ENCODE results near the gene ZNF276. TPM values are rescaled to one million over a fixed set of nuclear protein-coding genes. Genes with fewer than 3 reads are reported as not detected.

ZNF276 gene
- total and polyA plus RNA-seq, 2 donors (not counting 1 experiment from before 2014, with no cell fraction given) = 6.2 to 12.7 TPM

DNA sequence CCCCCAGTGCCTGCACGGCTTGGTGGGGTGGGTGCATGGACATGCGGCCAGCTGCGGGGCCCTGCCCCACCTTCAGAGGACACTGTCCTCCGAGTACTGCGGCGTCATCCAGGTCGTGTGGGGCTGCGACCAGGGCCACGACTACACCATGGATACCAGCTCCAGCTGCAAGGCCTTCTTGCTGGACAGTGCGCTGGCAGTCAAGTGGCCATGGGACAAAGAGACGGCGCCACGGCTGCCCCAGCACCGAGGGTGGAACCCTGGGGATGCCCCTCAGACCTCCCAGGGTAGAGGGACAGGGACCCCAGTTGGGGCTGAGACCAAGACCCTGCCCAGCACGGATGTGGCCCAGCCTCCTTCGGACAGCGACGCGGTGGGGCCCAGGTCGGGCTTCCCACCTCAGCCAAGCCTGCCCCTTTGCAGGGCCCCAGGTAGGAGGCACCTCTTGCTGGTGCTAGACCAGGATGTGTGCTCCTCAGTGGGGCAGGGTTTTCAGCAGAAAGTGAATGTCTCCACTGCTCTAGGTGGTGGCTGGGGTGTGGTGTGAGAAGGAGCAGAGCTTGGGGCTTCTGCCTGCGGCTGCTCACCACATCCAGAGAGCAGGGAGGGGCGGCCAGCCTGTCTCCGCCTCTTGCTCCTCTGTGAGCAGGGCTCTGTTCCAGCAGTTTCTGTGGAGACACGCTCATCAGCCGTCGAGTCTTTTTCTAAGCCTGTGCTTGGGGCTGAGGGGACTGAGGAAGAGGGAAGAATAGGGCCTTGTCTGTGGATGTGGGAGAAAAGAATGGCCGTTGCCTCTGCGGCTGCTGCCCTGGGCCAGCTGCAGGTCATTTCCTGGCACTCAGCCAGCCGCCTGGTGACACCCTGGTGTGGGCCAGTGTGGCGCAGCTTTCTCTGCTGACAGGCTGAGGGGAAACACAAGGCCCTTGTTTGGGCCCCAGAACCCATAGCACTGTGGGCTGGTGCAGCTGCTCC lies 2.2 kb downstream of the ZNF276 start:
- Histone ChIP-seq H3K27me3 (ENCODE audit: control insufficient read depth, insufficient read depth, low read length) (no peaks in the 10 kb centered on the region), H3K9ac (ENCODE audit: insufficient read depth, low read length) (no peak overlapping the region), H4K20me1 (ENCODE audit: control insufficient read depth, extremely low read depth, insufficient read depth, low read length) (no peaks in the 10 kb centered on the region), H3K9me3 (ENCODE audit: control insufficient read depth, insufficient read depth, low read depth, low read length) (no peaks in the 10 kb centered on the region), H3K27ac (ENCODE audit: insufficient read depth, low read length) (no peak overlapping the region), H2AFZ (ENCODE audit: low read length) (no peak overlapping the region), H3K36me3 (ENCODE audit: control insufficient read depth, insufficient read depth, low read length) (peaks cover 16% of the 10 kb centered on the region), H3K79me2 (ENCODE audit: control insufficient read depth, insufficient read depth, low read length) (peaks cover 31% of the 10 kb centered on the region), H3K4me3 (replicated peaks in 1 of 4; ENCODE audit: control extremely low read depth in 1 of 4, insufficient read depth in 1 of 4, low read depth in 3 of 4, low read length in 4 of 4) (peak overlapping the region in 1 of 4 experiments; percentile 67), H3K4me1 (ENCODE audit: control insufficient read depth, extremely low read depth, insufficient read depth, low read length) (peaks cover 20% of the 10 kb centered on the region), H3K4me2 (ENCODE audit: extremely low read depth, insufficient read depth, low read length) (no peak overlapping the region)
- TF ChIP-seq EZH2 (IDR thresholded peaks at IDR 0.05; ENCODE audit: low read length, missing control alignments) = no peak
- TF ChIP-seq, protein P1, sequence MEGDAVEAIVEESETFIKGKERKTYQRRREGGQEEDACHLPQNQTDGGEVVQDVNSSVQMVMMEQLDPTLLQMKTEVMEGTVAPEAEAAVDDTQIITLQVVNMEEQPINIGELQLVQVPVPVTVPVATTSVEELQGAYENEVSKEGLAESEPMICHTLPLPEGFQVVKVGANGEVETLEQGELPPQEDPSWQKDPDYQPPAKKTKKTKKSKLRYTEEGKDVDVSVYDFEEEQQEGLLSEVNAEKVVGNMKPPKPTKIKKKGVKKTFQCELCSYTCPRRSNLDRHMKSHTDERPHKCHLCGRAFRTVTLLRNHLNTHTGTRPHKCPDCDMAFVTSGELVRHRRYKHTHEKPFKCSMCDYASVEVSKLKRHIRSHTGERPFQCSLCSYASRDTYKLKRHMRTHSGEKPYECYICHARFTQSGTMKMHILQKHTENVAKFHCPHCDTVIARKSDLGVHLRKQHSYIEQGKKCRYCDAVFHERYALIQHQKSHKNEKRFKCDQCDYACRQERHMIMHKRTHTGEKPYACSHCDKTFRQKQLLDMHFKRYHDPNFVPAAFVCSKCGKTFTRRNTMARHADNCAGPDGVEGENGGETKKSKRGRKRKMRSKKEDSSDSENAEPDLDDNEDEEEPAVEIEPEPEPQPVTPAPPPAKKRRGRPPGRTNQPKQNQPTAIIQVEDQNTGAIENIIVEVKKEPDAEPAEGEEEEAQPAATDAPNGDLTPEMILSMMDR (conservative IDR thresholded peaks at IDR 0.05 in 1 of 2, IDR thresholded peaks at IDR 0.05 in 1 of 2; ENCODE audit: low read depth in 1 of 2, low read length in 2 of 2) = no peak
- DNase-seq (ENCODE audit: low read depth in 2 of 2) = peak; percentile 24 to 49

DNA sequence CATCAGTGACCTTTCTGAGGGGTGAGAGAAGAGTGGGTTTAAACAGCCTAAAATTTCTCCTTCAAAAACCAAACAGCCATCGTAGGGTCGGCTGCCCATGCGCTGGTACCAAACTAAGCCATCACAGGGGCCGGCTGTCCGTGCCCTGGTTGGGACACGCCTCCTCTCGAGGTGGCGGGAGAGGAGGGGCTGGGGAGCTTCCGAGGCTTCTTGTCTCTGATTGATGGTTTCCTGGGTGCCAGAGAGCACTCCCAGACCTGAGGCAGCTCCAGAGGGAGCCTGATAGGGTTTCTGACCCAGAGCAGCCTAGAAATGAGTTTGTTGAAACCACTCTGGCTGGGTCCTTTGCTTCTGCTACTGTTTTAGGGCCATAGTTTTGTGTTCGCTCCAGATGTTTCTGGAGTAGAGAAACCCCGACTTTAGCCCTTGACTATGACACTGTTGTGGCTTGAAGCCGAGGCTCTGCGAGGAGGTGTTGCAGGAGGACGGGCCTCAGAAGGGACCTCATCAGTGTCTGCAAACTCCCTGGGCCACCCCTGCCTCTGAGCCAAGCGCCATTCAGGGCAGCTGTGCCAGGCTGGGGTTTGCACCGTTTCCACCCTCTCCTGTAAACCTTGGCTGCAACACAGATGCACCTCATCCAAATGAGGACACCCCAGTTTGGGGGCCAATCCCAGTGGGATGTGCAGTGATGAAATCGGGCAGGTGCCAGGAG lies 6.2 kb downstream of the ZNF276 start:
- Histone ChIP-seq H3K79me2 (ENCODE audit: control insufficient read depth, insufficient read depth, low read length) (peaks cover 22% of the 10 kb centered on the region), H3K27me3 (ENCODE audit: control insufficient read depth, insufficient read depth, low read length) (no peaks in the 10 kb centered on the region), H3K4me3 (replicated peaks in 1 of 4; ENCODE audit: control extremely low read depth in 1 of 4, insufficient read depth in 1 of 4, low read depth in 3 of 4, low read length in 4 of 4) (no peak overlapping the region), H3K4me2 (ENCODE audit: extremely low read depth, insufficient read depth, low read length) (no peak overlapping the region), H3K9me3 (ENCODE audit: control insufficient read depth, insufficient read depth, low read depth, low read length) (no peaks in the 10 kb centered on the region), H3K36me3 (ENCODE audit: control insufficient read depth, insufficient read depth, low read length) (peaks cover 38% of the 10 kb centered on the region), H3K4me1 (ENCODE audit: control insufficient read depth, extremely low read depth, insufficient read depth, low read length) (peaks cover 5% of the 10 kb centered on the region), H4K20me1 (ENCODE audit: control insufficient read depth, extremely low read depth, insufficient read depth, low read length) (no peaks in the 10 kb centered on the region), H3K27ac (ENCODE audit: insufficient read depth, low read length) (no peak overlapping the region), H3K9ac (ENCODE audit: insufficient read depth, low read length) (no peak overlapping the region), H2AFZ (ENCODE audit: low read length) (no peak overlapping the region)
- DNase-seq (ENCODE audit: low read depth in 2 of 2) = no peak
- TF ChIP-seq EZH2 (IDR thresholded peaks at IDR 0.05; ENCODE audit: low read length, missing control alignments) = no peak
- TF ChIP-seq, protein P1 (conservative IDR thresholded peaks at IDR 0.05 in 1 of 2, IDR thresholded peaks at IDR 0.05 in 1 of 2; ENCODE audit: low read depth in 1 of 2, low read length in 2 of 2) = no peak

DNA sequence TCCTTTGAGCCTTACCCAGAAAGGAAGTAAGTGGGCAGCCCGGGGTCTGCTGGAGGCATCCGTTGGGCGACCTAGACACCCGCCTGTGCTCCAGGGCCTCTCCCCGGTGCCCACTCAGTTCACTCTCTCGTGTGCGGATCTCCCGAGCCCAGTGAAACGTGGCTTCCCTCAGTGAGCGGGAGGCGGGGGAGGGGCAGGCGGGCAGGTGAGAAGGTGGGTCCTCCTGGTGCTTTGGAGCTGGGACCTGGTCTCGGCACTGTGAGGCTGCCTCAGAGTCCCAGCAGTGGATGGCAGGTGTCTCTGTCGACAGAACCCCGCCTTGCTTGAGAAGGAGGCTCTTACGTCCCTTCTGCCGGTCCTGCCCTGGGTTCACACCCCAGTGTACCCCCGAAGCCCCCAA lies 8.0 kb downstream of the ZNF276 start:
- Histone ChIP-seq H3K9me3 (ENCODE audit: control insufficient read depth, insufficient read depth, low read depth, low read length) (no peaks in the 10 kb centered on the region), H3K4me1 (ENCODE audit: control insufficient read depth, extremely low read depth, insufficient read depth, low read length) (no peaks in the 10 kb centered on the region), H3K27me3 (ENCODE audit: control insufficient read depth, insufficient read depth, low read length) (no peaks in the 10 kb centered on the region), H3K27ac (ENCODE audit: insufficient read depth, low read length) (no peak overlapping the region), H4K20me1 (ENCODE audit: control insufficient read depth, extremely low read depth, insufficient read depth, low read length) (no peaks in the 10 kb centered on the region), H3K79me2 (ENCODE audit: control insufficient read depth, insufficient read depth, low read length) (peaks cover 5% of the 10 kb centered on the region), H3K36me3 (ENCODE audit: control insufficient read depth, insufficient read depth, low read length) (peaks cover 44% of the 10 kb centered on the region), H3K4me2 (ENCODE audit: extremely low read depth, insufficient read depth, low read length) (no peak overlapping the region), H2AFZ (ENCODE audit: low read length) (no peak overlapping the region), H3K9ac (ENCODE audit: insufficient read depth, low read length) (no peak overlapping the region), H3K4me3 (replicated peaks in 1 of 4; ENCODE audit: control extremely low read depth in 1 of 4, insufficient read depth in 1 of 4, low read depth in 3 of 4, low read length in 4 of 4) (no peak overlapping the region)
- TF ChIP-seq, protein P1 (conservative IDR thresholded peaks at IDR 0.05 in 1 of 2, IDR thresholded peaks at IDR 0.05 in 1 of 2; ENCODE audit: low read depth in 1 of 2, low read length in 2 of 2) = no peak
- no peak for TF ChIP-seq EZH2 (IDR thresholded peaks at IDR 0.05; ENCODE audit: low read length, missing control alignments)
- no peak for DNase-seq (ENCODE audit: low read depth in 2 of 2)
